SJSA1 (cell line): ENCODE data around the gene ACHE. TPM values are rescaled to one million over a fixed set of nuclear protein-coding genes. Genes with fewer than 3 reads are reported as not detected.

Source experiments
- DNase-seq, 2 experiments: peaks; one replicate each; pipeline ENCODE4 v3.0.0-alpha.2; 2015 to 2020; ENCODE audit warnings: low spot score in 2 of 2, low read depth in 1 of 2
- H3K27ac ChIP-seq: fragments of 250-450 bp; sonication (Bioruptor Pico); 2 replicates; pipeline ENCODE4 v1.5.1; 2020; ENCODE audit warnings: mild to moderate bottlenecking, moderate library complexity
- H3K27me3 ChIP-seq: fragments of 250-450 bp; sonication (Bioruptor Pico); replicated peaks from 2 replicates; pipeline ENCODE4 v1.5.1; 2020; ENCODE audit warnings: mild to moderate bottlenecking, moderate library complexity
- H3K36me3 ChIP-seq: fragments of 250-450 bp; sonication (Bioruptor Pico); 2 replicates; pipeline ENCODE4 v1.5.1; 2020; ENCODE audit warnings: mild to moderate bottlenecking
- H3K4me1 ChIP-seq: fragments of 250-450 bp; sonication (Bioruptor Pico); replicated peaks from 2 replicates; pipeline ENCODE4 v1.6.1; 2021; ENCODE audit warnings: mild to moderate bottlenecking
- H3K4me3 ChIP-seq: fragments of 250-450 bp; sonication (Bioruptor Pico); 2 replicates; pipeline ENCODE4 v1.5.1; 2020; ENCODE audit warnings: mild to moderate bottlenecking
- H3K9me3 ChIP-seq: fragments of 250-450 bp; sonication (Bioruptor Pico); replicated peaks from 2 replicates; pipeline ENCODE4 v1.5.1; 2020; ENCODE audit warnings: mild to moderate bottlenecking
- total RNA-seq: library from RNA; depleted of rRNA; stranded (reverse); fragments of >200 nt; shearing (Covaris generic); gene quantifications from 2 replicates; pipeline ENCODE4 v1.2.3, GENCODE V29; 2014

Gene ACHE
- total RNA-seq, 1 experiment from 2014 or later, result 0.16 TPM

DNA sequence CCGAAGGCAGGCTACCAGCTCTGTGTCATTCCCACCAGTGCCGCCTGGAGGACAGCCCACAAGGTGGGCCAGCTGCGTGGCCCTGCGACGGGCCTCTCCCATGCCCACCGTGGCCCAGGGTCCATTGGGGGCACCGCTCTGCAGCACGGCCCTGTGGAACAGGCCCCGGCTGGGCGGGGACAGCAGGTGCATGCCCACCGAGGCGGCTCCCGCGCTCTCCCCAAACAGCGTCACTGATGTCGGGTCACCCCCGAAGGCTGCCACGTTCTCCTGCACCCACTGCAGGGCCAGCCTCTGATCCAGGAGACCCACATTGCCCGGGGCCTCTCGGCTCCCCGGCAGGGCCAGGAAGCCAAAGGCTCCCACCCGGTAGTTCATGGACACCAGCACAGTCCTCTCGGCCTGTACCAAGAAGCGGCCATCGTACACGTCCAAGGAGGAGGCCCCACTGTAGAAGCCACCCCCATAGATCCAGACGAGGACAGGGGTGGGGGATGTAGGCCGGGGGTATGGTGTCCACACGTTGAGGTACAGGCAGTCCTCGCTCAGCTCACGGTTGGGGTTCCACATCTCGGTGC, 2.3 kb downstream of the ACHE start:
- Histone ChIP-seq H3K27ac (no peak overlapping the region), H3K4me1 (peaks cover 53% of the 10 kb centered on the region), H3K9me3 (peaks cover 3% of the 10 kb centered on the region; the same call in 1 of the 2 replicates), H3K4me3 (no peak overlapping the region), H3K27me3 (peaks cover 37% of the 10 kb centered on the region), H3K36me3 (peaks cover 11% of the 10 kb centered on the region)
- DNase-seq, result no peak

DNA sequence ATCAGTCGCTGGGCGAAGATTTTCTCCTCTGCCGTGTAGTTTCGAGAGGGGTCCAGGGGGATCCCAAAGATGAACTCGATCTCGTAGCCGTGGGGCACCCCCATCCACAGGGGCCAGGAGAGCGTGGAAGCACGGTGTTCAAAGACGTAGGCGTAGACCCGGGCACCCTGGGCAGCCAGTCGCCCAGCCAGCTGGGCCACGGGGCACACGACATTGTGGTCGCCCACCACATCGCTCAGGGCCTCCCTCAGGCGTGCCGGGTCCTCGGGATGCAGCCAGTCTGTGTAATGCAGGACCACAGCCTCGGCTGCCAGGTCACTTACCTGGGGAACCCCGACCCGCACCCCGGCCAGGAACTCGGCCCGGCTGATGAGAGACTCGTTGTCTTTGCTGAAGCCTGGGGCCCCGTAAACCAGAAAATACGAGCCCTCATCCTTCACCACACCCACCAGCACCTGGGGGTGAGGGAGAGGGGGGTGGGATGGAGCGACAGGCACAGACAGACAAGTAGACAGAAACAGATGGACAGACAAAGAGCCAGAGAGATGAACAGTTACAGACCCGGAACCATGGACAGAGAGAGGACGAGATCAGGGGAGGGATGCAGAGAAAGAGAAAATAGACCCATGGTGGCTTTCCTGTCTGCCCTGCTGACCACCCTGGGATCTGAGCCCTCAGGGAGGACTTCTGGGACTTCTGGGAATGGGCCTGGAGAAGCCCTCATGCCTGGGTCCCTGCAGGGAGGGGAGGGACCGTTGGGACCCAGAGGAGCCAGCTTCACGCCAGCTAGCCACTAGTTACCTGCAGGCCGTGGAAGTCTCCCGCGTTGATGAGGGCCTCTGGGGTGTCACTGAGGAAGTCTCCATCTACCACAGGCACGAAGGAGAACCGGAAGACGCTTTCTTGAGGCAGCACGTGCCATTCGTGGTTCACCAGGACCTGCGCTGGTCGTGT, 3.0 kb downstream of the ACHE start:
- Histone ChIP-seq H3K27ac (no peak overlapping the region), H3K9me3 (peaks cover 3% of the 10 kb centered on the region; the same call in 1 of the 2 replicates), H3K4me3 (no peak overlapping the region), H3K36me3 (peaks cover 18% of the 10 kb centered on the region), H3K27me3 (peaks cover 33% of the 10 kb centered on the region), H3K4me1 (peaks cover 57% of the 10 kb centered on the region)
- no peak for DNase-seq

DNA sequence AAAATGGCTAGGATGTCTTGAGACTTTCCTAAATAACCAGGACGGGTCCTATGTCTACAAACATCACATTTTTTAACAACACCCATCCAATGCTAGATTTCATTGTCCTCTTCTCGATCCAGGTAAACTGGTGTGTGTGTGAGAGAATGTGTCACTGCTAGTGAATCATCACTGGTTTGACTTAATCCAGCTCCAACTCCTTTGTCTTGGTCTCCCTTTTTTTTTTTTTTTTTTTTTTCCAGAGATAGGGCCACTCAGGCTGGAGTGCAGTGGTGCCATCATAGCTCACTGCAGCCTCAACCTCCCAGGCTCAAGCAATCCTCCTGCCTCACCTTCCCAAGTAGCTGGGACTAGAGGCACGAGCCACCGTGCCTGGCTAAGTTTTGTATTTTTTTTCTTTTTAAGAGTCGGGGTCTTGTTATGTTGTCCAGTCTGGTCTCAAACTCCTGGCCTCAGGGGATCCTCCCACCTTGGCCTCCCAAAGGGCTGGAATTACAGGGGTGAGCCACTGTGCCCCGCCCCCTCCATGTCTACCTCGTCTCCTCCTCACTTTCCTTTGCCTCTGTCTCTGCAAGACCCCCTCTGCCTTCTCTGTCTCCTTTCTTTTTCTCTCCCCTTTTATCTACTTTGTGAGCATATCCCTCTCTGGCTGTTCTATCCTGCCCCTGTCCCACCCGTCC, 4.0 kb downstream of the ACHE start:
- Histone ChIP-seq H3K36me3 (peaks cover 28% of the 10 kb centered on the region), H3K27ac (no peak overlapping the region), H3K9me3 (0 out of 2 replicates have a peak, but pooled peaks cover 3% of the 10 kb centered on the region), H3K4me1 (peaks cover 51% of the 10 kb centered on the region), H3K4me3 (no peak overlapping the region), H3K27me3 (peaks cover 25% of the 10 kb centered on the region)
- DNase-seq, result no peak

DNA sequence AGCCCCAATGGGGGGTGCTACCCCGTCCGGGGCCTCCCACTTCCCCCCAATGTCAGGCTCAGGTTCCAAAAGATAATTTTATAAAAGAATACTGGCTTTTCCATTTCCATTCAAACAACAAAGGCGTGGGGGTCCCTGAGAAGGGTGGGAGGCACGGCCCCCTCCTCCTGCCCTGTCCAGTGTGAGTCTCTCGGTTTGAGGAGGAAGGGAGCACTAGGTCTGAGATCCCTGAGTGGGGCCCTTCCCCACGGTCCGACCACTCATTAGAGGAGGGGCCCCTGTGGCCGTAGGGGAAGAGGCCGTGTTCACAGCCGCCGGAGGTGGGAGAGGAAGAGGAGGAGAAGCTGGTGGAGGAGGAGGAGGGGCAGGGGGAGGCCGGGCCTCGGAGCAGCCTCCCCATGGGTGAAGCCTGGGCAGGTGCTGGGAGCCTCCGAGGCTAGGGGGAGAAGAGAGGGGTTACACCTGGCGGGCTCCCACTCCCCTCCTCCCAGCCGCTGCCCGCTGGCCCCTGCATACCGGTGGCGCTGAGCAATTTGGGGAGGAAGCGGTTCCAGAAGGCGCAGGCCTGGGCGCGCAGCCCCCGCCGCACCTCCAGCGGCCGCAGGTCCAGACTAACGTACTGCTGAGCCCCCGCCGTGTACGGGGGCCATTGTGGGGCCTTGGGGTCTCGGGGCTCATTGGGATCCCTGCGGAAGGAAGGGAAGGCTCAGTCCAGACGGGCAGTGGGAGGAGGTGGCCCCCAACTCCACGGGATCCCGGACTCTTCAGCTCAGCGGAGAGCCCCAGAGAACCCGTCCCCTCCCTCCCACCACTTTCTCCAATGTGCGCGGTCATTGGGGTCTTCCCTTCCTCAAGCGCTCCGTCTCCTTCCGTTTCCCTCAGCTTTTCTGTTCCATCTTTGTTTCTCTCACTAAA, 4.8 kb downstream of the ACHE start:
- Histone ChIP-seq H3K4me3 (peak overlapping the region; percentile 53), H3K36me3 (peaks cover 36% of the 10 kb centered on the region), H3K4me1 (peaks cover 43% of the 10 kb centered on the region), H3K27me3 (peaks cover 17% of the 10 kb centered on the region), H3K9me3 (no peaks in the 10 kb centered on the region), H3K27ac (peak overlapping the region; percentile 51)
- DNase-seq, result no peak

DNA sequence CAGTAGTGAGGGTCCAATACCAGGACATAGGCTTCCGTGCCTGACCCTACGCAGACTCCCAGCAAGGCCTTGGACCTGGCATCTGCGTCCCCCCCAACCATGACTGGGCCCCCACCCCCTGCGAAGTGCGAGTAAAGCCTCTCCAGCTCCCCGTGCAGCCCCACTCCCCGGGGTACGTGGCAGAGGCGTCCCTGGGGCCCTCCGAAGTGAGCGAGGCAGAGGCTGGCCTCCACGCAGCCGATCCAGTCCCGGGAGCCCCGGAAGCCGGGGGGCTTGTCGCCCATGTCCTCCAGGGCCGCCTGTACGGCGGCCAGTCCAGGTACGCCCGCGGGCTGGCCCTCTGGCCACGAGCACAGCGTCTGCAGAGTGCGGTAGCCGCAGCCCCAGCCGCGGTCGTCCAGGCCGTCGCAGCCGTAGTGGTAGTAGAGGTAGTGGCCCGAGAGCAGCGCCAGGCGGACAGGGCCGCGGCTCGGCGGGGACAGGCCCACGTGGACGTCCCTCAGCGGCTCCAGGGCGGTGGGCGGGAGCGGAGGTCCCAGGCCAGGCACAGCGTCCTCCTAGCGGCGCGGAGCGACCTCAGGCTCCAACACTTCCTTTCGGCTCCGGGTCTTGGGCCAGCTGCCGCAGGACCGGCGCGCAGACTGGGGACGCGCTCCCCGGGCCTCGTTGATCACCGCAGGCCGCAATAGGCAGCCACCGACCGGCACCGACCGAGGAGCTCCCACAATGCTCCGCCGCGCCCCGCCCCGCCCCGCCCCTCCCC, 6.5 kb downstream of the ACHE start, which contains the start of gene UFSP1:
UFSP1 (minus strand) TSS at position 728 of the 763 bp plus-strand sequence; CDS start at position 284, 444 bp downstream.
- H3K27ac ChIP-seq, result peak within 1 kb of the TSS; percentile 51

DNA sequence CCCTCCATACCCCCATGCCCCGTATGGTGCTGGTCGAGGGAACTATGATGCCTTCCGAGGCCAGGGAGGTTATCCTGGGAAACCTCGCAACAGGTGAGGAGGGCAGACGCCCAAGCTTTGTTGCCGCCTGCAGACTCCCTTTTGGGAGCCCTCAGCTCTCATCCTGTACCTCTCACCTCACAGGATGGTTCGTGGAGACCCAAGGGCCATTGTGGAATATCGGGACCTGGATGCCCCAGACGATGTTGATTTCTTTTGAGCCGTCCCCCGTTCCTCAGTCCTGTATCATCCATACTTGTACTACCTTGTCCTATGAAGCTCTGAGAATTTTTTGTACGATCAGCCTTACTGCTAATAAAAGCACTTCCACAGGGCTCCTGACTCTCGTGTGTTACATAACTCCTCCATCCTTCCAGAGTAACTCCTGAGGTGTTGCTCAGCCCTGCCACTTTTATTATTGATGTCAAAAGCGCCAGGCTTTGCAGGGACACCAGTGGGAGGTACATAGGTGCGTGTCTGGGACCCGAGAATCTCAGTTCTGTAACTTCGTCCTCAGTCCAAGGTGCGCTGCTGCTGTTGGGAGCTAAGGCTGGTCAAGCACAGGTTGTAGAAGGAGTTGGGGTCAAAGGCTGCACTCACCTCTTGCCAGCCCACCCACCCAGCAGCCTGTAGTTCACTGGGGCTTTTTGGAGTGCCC, 7.2 kb downstream of the ACHE start:
- Histone ChIP-seq H3K27ac (no peak overlapping the region), H3K4me1 (peaks cover 29% of the 10 kb centered on the region), H3K4me3 (peak overlapping the region; percentile 53), H3K9me3 (no peaks in the 10 kb centered on the region), H3K27me3 (no peaks in the 10 kb centered on the region), H3K36me3 (peaks cover 60% of the 10 kb centered on the region)
- DNase-seq, result no peak

More for the DNA sequence above, 6.5 kb downstream of the ACHE start, which contains the start of gene UFSP1:
- Histone ChIP-seq H3K9me3 (no peaks in the 10 kb centered on the region), H3K4me1 (peaks cover 29% of the 10 kb centered on the region), H3K36me3 (peaks cover 53% of the 10 kb centered on the region), H3K27me3 (peaks cover under 1% of the 10 kb centered on the region; the same call in 1 of the 2 replicates), H3K4me3 (peak within 1 kb of the TSS; percentile 53)
- peak; percentile 47 to 83 for DNase-seq

DNA sequence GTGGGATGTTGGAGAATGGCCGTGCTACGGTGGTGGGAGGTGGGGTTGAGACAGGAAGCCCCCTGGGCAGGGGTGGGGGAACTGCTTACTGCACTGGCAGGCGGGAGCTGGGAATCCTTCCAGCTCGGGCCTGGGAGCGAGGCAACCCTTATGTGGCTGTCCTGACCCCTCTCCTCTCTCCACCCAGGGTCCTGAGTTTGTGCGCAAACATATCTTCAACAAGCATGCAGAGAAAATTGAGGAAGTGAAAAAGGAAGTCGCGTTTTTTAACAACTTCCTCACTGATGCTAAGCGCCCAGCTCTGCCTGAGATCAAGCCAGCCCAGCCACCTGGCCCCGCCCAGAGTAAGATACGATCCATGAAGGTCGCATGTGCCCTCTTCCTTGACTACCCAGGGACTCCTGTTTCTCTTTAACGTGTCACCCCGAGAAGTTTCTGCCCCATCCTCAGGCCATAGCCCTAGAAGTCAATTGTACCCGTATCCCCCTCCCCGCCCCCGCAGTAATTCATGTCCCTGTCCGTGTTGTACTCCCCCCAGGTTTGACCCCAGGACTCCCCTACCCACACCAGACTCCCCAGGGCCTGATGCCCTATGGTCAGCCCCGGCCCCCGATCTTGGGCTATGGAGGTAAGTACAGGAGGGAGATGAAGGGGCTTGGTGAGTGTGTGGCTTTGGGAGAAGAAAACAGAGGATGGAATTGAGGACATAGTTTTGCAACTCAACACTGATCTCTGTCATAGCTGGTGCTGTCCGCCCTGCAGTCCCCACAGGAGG, 8.0 kb downstream of the ACHE start:
- Histone ChIP-seq H3K36me3 (peaks cover 68% of the 10 kb centered on the region), H3K4me3 (no peak overlapping the region), H3K9me3 (no peaks in the 10 kb centered on the region), H3K27me3 (no peaks in the 10 kb centered on the region), H3K4me1 (peaks cover 29% of the 10 kb centered on the region), H3K27ac (no peak overlapping the region)
- DNase-seq, result no peak

DNA sequence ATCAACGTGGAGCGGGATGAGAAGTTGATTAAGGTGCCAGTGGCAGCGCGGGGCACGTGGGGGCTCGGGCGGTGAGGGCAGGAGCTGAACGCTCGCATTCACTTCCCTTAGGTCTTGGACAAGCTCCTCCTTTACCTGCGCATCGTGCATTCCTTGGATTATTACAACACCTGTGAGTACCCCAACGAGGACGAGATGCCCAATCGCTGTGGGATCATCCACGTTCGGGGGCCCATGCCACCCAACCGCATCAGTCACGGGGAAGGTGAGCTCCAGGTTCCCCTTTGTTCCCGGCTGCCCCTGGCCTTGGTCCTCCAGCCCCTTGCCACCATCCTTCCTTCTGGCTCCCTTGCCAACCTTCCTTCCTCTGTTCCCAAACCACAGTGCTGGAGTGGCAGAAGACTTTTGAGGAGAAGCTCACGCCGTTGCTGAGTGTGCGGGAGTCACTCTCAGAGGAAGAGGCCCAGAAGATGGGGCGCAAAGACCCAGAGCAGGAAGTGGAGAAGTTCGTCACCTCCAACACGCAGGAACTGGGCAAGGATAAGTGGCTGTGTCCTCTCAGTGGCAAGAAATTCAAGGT, 8.7 kb downstream of the ACHE start:
- H3K27ac ChIP-seq, result no peak overlapping the region
- no peak for DNase-seq
- no peaks in the 10 kb centered on the region for H3K9me3 ChIP-seq
- H3K27me3 ChIP-seq, result no peaks in the 10 kb centered on the region
- peaks cover 73% of the 10 kb centered on the region for H3K36me3 ChIP-seq
- no peak overlapping the region for H3K4me3 ChIP-seq
- H3K4me1 ChIP-seq, result peaks cover 29% of the 10 kb centered on the region

DNA sequence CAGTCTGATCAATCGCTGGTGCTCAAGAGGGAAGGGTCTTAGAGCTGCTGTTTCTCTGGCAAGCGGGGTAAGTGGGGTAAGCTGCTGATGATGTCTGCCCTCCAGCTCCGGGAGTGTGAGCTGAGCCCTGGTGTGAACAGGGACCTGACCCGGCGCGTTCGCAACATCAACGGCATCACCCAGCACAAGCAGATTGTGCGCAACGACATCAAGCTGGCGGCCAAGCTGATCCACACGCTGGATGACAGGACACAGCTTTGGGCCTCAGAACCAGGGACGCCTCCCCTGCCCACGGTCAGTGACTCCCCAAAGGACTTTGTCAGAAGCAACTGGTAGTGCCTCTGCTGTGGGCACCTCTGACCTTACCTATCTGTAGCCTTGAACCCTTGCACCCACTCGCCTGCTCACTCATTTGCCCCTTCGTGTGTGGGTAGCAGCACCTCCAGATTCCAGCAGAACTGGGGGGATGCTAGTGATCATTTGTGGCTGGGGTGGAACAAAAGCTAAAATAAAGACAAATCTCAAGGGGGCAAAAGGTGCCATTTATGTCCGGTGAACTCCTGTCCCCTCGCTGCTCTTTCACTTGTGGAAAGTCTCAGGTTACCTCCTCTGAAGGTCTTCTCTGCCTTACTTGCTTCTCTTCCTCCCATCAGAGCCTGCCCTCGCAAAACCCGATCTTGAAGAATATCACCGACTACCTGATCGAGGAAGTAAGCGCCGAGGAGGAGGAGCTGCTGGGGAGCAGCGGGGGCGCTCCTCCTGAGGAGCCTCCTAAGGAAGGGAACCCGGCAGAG, 9.3 kb downstream of the ACHE start:
- Histone ChIP-seq H3K36me3 (peaks cover 80% of the 10 kb centered on the region), H3K4me1 (peaks cover 29% of the 10 kb centered on the region), H3K4me3 (no peak overlapping the region), H3K9me3 (no peaks in the 10 kb centered on the region), H3K27ac (no peak overlapping the region), H3K27me3 (no peaks in the 10 kb centered on the region)
- DNase-seq, result peak in 1 of 2 experiments; percentile 42

DNA sequence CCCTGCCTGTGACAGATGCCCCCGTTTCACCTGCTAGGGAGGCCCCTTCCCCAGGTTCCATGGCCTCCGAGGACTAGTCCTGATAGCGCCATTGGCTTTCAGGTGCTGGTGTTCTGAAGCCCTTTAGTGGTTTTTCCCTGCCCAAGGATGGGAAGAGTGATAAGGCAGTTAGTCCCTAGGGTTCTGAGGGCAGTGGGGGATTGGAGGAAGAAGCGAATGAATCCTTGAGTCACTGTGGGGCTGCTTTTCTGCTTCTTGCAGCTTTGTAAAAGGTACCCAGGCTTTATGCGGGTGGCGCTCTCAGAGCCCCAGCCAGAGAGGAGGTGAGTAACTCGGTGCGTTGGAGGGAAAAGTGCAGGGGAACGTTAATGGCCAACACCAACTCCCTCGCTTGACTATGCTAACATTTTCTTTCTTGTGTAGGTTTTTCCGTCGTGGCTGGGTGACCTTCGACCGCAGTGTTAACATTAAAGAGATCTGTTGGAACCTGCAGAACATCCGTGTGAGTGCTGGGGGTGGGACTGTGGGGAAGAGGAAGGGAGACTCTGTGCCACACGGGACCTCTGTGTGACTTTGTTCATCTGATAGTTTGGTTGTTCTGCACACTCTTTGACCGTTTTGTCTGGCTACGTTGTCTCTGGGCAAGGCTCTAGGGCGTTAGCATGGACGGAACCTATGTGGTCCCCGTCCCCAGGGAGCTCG, 10.1 kb downstream of the ACHE start:
- Histone ChIP-seq H3K9me3 (no peaks in the 10 kb centered on the region), H3K27me3 (no peaks in the 10 kb centered on the region), H3K27ac (no peak overlapping the region), H3K4me3 (no peak overlapping the region), H3K36me3 (peaks cover 86% of the 10 kb centered on the region), H3K4me1 (peaks cover 22% of the 10 kb centered on the region)
- no peak for DNase-seq
